HepG2 (cell line): ENCODE results near the gene MYRIP. TPM values are rescaled to one million over a fixed set of nuclear protein-coding genes. Genes with fewer than 3 reads are reported as not detected.

Experiments used
- ATAC-seq: fragments of 200-7000 bp; cut with Tn5 transposase; 3 replicates; pipeline ENCODE4 v1.9.1; 2020; ENCODE audit warnings: mild to moderate bottlenecking, moderate library complexity
- BruUV-seq: library from RNA; stranded (reverse); fragments of 400-500 nt; replicated peaks from 2 replicates; lab custom pipeline; 2021; lab: Mats Ljungman, UMichigan
- CTCF ChIA-PET: fragments of 300-600 bp; formaldehyde crosslinking; extraction: SDS; loops from one replicate; lab custom pipeline; 2021; ENCODE audit warnings: low total read pairs, inconsistent platforms, low intra/inter-chr PET ratio; lab: Yijun Ruan, JAX
- POLR2A ChIA-PET: fragments of 350-600 bp; sonication (Branson Sonifier 250); formaldehyde crosslinking; loops from one replicate; lab custom pipeline; 2020; ENCODE audit warnings: antibody characterized with exemption, inconsistent platforms; lab: Yijun Ruan, JAX
- DNase-seq: peaks from one replicate; pipeline ENCODE4 v3.0.0-alpha.2; 2015; ENCODE audit warnings: low spot score
- FAIRE-seq: peaks from 3 replicates; lab custom pipeline; 2011; peaks lifted over from hg19 to GRCh38; lab: Jason Lieb, UNC
- H2AFZ ChIP-seq: one replicate; pipeline ENCODE4 v1.6.1; 2011; ENCODE audit warnings: low read length, inconsistent platforms
- H3K27ac ChIP-seq: fragments of 300-600 bp; 3 replicates; pipeline ENCODE4 v1.8.0; 2011; ENCODE audit warnings: mixed run types, mild to moderate bottlenecking, mixed read lengths, low read length, inconsistent platforms; ENCODE audit not compliant: insufficient read depth; ENCODE audit errors: extremely low read length
- H3K27me3 ChIP-seq, 2 experiments: fragments of 200-600 bp in 1 of 2; 2 replicates in 1 of 2; 3 replicates in 1 of 2; pipeline versions ENCODE4 v1.6.0 to v1.8.0; 2011; ENCODE audit warnings: low read length in 2 of 2, mild to moderate bottlenecking in 2 of 2, moderate library complexity in 2 of 2, inconsistent platforms in 1 of 2; ENCODE audit not compliant: insufficient read depth in 2 of 2, control insufficient read depth in 1 of 2
- H3K36me3 ChIP-seq, 2 experiments: fragments of 200-600 bp in 1 of 2; replicated peaks in 1 of 2; 2 replicates in 1 of 2; 3 replicates in 1 of 2; pipeline versions ENCODE4 v1.5.1 to v1.8.0; 2011; ENCODE audit warnings: low read length in 2 of 2, inconsistent platforms in 1 of 2; ENCODE audit not compliant: insufficient read depth in 2 of 2, control insufficient read depth in 1 of 2
- H3K4me1 ChIP-seq: 2 replicates; pipeline ENCODE4 v1.5.1; 2012; ENCODE audit warnings: low read length, inconsistent platforms; ENCODE audit not compliant: insufficient read depth
- H3K4me2 ChIP-seq: 2 replicates; pipeline ENCODE4 v1.6.0; 2011; ENCODE audit warnings: low read depth, low read length, inconsistent platforms
- H3K4me3 ChIP-seq, 3 experiments: fragments of 200-600 bp in 1 of 3; sonication (generic), shearing (Covaris generic) in 1 of 3; replicated peaks in 1 of 3; 2 replicates each; pipeline ENCODE4 v1.5.1; 2011 to 2016; ENCODE audit warnings: low read length in 3 of 3, inconsistent platforms in 2 of 3, low read depth in 2 of 3, mild to moderate bottlenecking in 2 of 3, control low read depth in 1 of 3, mixed read lengths in 1 of 3; ENCODE audit not compliant: insufficient read depth in 1 of 3
- H3K79me2 ChIP-seq: one replicate; pipeline ENCODE4 v1.6.1; 2011; ENCODE audit warnings: low read length, inconsistent platforms; ENCODE audit not compliant: insufficient read depth
- H3K9ac ChIP-seq: 2 replicates; pipeline ENCODE4 v1.6.0; 2011; ENCODE audit warnings: mild to moderate bottlenecking, low read depth, low read length, inconsistent platforms; ENCODE audit not compliant: insufficient read depth
- H3K9me3 ChIP-seq: 2 replicates; pipeline ENCODE4 v1.5.1; 2012; ENCODE audit warnings: mild to moderate bottlenecking, low read length
- H4K20me1 ChIP-seq: 2 replicates; pipeline ENCODE4 v1.6.0; 2011; ENCODE audit warnings: inconsistent platforms, mild to moderate bottlenecking, low read length, moderate library complexity; ENCODE audit not compliant: insufficient read depth
- CEBPB ChIP-seq: IDR thresholded peaks from 2 replicates; pipeline ENCODE4 v1.6.1; 2011; ENCODE audit warnings: low read depth, low read length, improper control_type of control experiment, borderline replicate concordance
- ISX ChIP-seq: sonication (generic); formaldehyde crosslinking; conservative IDR thresholded peaks from 2 replicates; pipeline ENCODE4 v1.5.0; 2020; ENCODE audit warnings: missing genetic modification reagents
- TSC22D2 ChIP-seq: sonication (generic); formaldehyde crosslinking; IDR thresholded peaks from 2 replicates; pipeline ENCODE4 v1.5.1; 2020; ENCODE audit warnings: missing genetic modification reagents, mild to moderate bottlenecking, borderline replicate concordance
- USF2 ChIP-seq, 2 experiments: sonication (generic) in 1 of 2; formaldehyde crosslinking in 1 of 2; IDR thresholded peaks; 2 replicates each; pipeline versions ENCODE4 v1.5.1 to v1.6.1; 2011 to 2020; ENCODE audit warnings: borderline replicate concordance in 1 of 2, low read depth in 1 of 2, low read length in 1 of 2, mild to moderate bottlenecking in 1 of 2, missing genetic modification reagents in 1 of 2, moderate library complexity in 1 of 2
- ZBTB49 ChIP-seq: sonication (generic); formaldehyde crosslinking; IDR thresholded peaks from 2 replicates; pipeline ENCODE4 v1.4.0; 2020; ENCODE audit warnings: missing genetic modification reagents, borderline replicate concordance
- ZNF317 ChIP-seq: sonication (generic); formaldehyde crosslinking; IDR thresholded peaks from 2 replicates; pipeline ENCODE4 v1.5.0; 2020; ENCODE audit warnings: mild to moderate bottlenecking, missing genetic modification reagents
- ZNF710 ChIP-seq: sonication (generic); formaldehyde crosslinking; IDR thresholded peaks from 2 replicates; pipeline ENCODE4 v1.5.0; 2020; ENCODE audit warnings: mild to moderate bottlenecking, missing genetic modification reagents, borderline replicate concordance
- WGBS: methylation state at CpG from one replicate; pipeline ENCODE4 v1.1.6; 2017; ENCODE audit warnings: low lambda C conversion rate; 5-methylcytosine and 5-hydroxymethylcytosine counted together
- in situ Hi-C: cut with HindIII; loops from 2 replicates; pipeline ENCODE4 v1.10.0; 2017; ENCODE audit warnings: low pct_unique_long_range_greater_than_20kb; ENCODE audit not compliant: extremely low pct_ligation_motif_present
- intact Hi-C: fragments of 100-400 bp; cut with micrococcal nuclease; formaldehyde crosslinking; loops from one replicate; pipeline ENCODE4 v1.10.0; 2022; ENCODE audit not compliant: unreplicated experiment
- polyA plus RNA-seq, 8 experiments: library from polyadenylated mRNA; depleted of rRNA in 3 of 8; stranded (reverse) in 7 of 8; unstranded in 1 of 8; fragments of >200 nt; fragmentation: Illumina TruSeq in 4 of 8; extraction: Trizol in 4 of 8; gene quantifications; 2 replicates each; pipeline versions ENCODE4 v1.2.1 to v1.2.3, GENCODE V29; 2011 to 2016; ENCODE audit warnings: low read depth in 4 of 8, missing spikeins in 1 of 8, mixed read lengths in 1 of 8; ENCODE audit not compliant: insufficient read depth in 1 of 8
- total RNA-seq, 5 experiments: library from RNA; depleted of rRNA; stranded (reverse); fragments of >200 nt; fragmentation: Illumina TruSeq; extraction: Trizol; gene quantifications; 2 replicates each; pipeline ENCODE4 v1.2.3, GENCODE V29; 2016; ENCODE audit warnings: low read depth in 1 of 5
- TF ChIP-seq, protein P1 (sequence below): sonication (generic); formaldehyde crosslinking; IDR thresholded peaks from 2 replicates; pipeline ENCODE4 v1.5.0; 2020; ENCODE audit warnings: missing genetic modification reagents

The MYRIP gene
- total and polyA plus RNA-seq, 2 of the 13 experiments (the other 11 are each of a cell fraction or from before 2014, with no cell fraction given), result 0.64 to 0.84 TPM

- no peak for TF ChIP-seq ZNF710 (CRISPR knock-in tag)
Observed at GRCh38 chr3:39934696-39935095, 125.3 kb downstream of the MYRIP start (continued).

- Histone ChIP-seq H3K79me2 (no peaks in the 10 kb centered on the region), H3K9ac (no peak overlapping the region), H3K4me2 (no peak overlapping the region), H3K36me3 (no peaks in the 10 kb centered on the region), H2AFZ (no peak overlapping the region), H4K20me1 (no peaks in the 10 kb centered on the region), H3K4me1 (peaks cover 28% of the 10 kb centered on the region), H3K27ac (no peak overlapping the region), H3K4me3 (no peak overlapping the region), H3K9me3 (no peaks in the 10 kb centered on the region), H3K27me3 (no peaks in the 10 kb centered on the region)
- 31% methylated on average over 1 of the region's 1 CpG for WGBS
- BruUV-seq, result no TSS peak
- DNase-seq (no peak), FAIRE-seq (no peak), ATAC-seq (no peak)
- POLR2A ChIA-PET, result no interaction called here
- CTCF ChIA-PET, result no interaction called here
- in situ Hi-C loops (no loop called here), intact Hi-C loops (no loop called here)
- TF ChIP-seq TSC22D2 (CRISPR knock-in tag), result no peak
- TF ChIP-seq ZNF317, result no peak
Observed at GRCh38 chr3:39935261-39935660, 125.9 kb downstream of the MYRIP start.

DNA sequence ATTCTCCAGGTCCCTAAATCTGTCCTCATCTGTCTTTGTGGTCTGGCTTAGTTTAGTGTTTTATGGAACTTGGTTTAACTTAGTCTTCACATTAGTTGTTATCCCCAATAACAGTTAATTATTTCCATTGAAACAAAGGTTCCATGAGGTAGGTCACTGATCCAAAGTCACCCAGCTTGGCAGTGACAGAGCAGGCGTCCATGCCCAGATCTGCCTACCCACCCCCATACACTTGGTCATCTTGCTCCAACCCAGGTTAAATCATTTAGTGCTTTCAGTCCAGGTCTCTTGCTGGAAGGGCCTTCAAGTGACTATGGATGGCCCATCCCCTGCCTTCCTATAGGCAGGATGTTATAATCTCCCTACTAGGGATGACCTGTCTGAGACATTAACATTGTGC is 127.4 kb downstream of the MYRIP start:
- ATAC-seq (no peak), DNase-seq (no peak), FAIRE-seq (no peak)
- no peaks in the 10 kb centered on the region for H3K9me3 ChIP-seq
- no TSS peak for BruUV-seq
- peaks cover 29% of the 10 kb centered on the region for H3K4me1 ChIP-seq
- H3K27ac ChIP-seq, result no peak overlapping the region
- intact Hi-C loops, result no loop called here
- no peak overlapping the region for H3K9ac ChIP-seq
- H2AFZ ChIP-seq, result no peak overlapping the region
- H3K27me3 ChIP-seq, result no peaks in the 10 kb centered on the region
- no peak overlapping the region for H3K4me3 ChIP-seq
- ChIA-PET POLR2A (no interaction called here), CTCF (no interaction called here)
- H3K36me3 ChIP-seq, result no peaks in the 10 kb centered on the region
- H3K79me2 ChIP-seq, result no peaks in the 10 kb centered on the region
- H4K20me1 ChIP-seq, result no peaks in the 10 kb centered on the region
- WGBS, result 45% methylated on average over 1 of the region's 1 CpG
- H3K4me2 ChIP-seq, result no peak overlapping the region
- in situ Hi-C loops, result no loop called here
- TF ChIP-seq CEBPB, result no peak
- no peak for TF ChIP-seq ISX (CRISPR knock-in tag)
- no peak for TF ChIP-seq ZBTB49
- TF ChIP-seq, protein P1, sequence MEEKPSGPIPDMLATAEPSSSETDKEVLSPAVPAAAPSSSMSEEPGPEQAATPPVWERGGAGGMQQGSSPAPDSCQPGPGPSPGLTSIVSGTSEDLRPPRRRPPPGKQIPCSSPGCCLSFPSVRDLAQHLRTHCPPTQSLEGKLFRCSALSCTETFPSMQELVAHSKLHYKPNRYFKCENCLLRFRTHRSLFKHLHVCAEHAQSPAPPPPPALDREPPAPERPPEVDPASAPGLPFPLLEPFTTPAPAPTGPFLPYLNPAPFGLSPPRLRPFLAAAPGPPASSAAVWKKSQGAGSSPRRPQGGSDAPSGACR (CRISPR knock-in tag), result no peak
- TF ChIP-seq USF2 (IDR thresholded peaks at IDR 0.05; ENCODE audit: low read depth, low read length), result no peak
- TF ChIP-seq USF2 (CRISPR knock-in tag; IDR thresholded peaks at IDR 0.05; ENCODE audit: borderline replicate concordance), result no peak
